ENCODE data around the gene MICOS13.
"Not testable (repeated sequence)": the region's sequence is repeated elsewhere in the genome, so short reads cannot be mapped to it uniquely, and the experiment has no call there.

The MICOS13 gene, protein sequence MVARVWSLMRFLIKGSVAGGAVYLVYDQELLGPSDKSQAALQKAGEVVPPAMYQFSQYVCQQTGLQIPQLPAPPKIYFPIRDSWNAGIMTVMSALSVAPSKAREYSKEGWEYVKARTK

DNA sequence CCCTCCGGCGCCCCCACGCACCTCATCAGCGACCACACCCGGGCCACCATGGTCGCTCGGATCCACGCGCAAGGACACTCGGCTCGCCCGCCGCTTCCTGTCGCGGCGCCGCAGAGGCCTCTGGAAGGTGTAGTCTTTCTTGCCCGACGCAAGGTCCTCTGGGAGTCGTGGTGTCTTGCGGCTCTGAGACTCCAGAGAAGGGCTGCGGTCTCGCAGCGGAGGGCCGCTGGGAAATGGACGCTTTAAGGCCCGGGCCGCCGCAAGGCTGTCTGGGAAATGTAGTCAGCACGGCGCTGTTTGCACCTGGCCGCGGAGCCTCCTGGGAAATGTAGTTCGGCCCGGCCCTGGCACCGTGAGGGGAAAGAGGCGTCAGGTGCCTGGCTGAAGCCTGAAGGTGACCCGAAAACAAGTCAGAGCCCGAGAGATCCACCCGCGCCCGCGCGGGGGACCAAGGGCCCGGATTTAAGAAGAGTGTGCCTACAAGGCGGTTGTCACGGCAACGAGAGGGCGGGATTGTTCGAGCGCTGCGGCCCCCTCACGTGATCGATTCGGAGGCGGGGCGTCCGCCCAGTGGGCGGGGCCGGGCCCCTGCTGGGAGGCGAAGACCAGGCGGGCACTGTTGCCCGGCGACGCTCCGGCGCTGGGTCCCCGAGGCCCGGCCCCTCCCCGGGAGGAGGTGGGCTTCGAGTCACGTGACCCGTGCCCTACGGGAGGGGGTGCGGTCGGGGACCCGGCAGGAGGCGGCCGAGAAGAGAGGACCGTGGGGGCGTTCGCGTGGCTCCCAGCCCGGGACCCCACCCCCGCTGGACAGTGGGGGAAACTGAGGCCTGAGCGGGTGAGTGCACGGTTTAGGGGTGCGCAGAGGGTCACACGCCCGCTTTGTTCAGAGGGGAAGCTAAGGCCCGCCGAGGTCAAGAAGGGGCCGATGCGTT, at the start of gene MICOS13, which contains the start of gene HSD11B1L:
Gene MICOS13 (minus strand): TSS at position 80 of the 932 bp plus-strand sequence. CDS start 30 bp downstream, at position 50.
Gene HSD11B1L (plus strand): TSS at position 591 of the 932 bp plus-strand sequence. CDS start 3,806 bp downstream, outside the sequence.
- DNase-seq, result peak; percentile 96 to 99

DNA sequence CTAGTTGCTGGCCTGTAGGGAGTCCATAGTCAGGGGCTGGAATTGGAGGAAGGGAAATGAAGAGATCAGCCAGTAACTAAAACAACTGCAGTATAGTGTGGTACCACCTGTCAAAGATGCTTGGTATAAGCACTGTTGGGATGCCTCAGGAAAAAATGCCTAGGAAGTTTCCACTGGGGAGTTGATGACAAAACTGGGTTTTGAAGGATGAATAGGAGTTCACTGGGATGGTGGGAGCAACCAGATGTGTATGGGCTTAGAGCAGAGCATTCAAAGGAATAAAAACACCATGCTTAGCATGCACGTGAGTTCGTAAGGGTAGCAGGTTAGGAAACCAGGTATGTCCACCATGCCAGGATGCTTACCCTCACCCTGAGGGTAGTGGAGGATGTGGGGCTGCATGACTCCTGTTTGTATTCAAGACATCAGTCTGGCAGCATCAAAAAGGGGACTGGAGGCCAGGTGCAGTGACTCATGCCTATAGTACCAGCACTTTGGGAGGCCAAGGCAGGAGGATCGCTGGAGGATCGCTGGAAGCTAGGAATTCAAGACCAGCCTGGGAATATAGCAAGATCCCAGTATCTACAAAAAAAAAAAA, 47.2 kb upstream of the MICOS13 start:
- DNase-seq, result no peak

DNA sequence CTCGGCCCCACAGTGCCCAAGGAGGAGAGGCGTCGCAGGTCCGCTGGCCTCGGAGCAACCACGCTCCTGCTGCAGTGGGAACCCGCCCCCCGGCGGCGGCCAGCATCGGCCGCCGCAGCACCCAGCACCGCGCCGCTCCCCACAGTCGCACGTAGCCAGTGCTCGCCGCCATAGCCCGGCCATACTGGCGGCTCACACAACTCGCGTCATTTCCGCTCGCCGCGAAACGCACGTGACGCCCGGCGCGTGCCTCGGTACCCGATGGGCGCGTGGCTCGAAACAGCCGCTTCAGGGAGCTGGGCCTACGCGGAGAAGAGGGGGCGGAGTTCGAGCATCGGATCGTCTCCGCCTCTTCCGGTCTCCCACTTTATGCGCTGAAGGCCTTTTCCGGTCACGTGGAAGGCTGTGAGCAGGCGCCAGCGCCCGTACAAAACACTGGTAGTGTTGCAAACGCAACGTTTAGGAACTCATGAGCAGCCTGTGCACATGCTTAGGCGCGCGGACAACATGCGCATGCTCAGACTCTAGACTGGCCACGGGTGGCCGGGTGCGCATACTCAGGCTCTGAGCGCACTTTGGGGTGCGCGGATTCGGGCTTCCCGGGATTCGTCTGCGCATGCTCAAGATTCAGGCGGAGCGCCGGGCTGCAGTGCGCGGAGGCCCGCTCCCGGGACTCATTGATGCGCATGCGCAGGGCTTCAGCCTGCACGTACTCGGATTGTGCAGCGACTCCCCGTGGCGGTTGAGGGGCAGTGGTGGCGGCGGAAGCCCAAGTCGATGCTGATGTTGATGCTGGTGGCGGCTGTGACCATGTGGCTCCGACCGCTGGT, 39.9 kb upstream of the MICOS13 start, which contains the start of the genes CATSPERD and LONP1:
Gene CATSPERD (plus strand): TSS at position 677 of the 830 bp plus-strand sequence. CDS start 101 bp downstream, at position 778.
Gene LONP1 (minus strand): TSS at position 186 of the 830 bp plus-strand sequence. CDS start 14 bp downstream, at position 172.
- peak; percentile 98 to 99 for DNase-seq

DNA sequence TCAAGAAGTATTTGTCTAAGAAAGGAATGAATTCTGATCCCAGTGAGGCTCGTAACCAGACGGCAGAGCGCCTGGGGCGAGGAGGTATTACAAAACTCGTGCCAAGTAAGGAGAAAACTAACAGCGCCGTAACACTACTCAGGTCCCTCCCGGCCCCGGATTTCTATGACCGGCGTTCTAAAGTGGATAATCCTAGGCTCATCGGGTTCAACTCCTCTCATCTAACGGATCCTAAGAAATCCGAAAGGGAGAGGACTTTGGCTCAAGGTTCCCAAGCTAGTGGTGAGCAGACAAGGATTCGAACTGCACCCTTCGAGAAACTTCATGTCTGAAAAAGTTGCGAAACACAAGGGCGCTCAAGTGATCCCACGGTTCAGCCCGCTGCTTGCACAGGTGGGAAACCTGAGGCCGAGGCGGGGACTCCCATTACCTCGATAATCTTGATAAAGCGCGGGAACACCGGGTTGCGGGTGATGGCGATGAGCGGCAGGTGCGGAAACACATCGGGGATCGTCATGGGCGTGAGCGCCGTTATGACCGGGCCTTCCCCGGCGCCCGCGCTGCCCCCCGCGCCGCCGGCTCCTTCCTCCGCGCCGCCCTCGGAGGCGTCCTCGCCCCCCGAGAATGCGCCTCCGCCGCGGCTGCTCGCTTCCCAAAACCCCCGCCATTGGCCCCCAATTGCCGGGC, 39.1 kb upstream of the MICOS13 start:
- no peak for DNase-seq

DNA sequence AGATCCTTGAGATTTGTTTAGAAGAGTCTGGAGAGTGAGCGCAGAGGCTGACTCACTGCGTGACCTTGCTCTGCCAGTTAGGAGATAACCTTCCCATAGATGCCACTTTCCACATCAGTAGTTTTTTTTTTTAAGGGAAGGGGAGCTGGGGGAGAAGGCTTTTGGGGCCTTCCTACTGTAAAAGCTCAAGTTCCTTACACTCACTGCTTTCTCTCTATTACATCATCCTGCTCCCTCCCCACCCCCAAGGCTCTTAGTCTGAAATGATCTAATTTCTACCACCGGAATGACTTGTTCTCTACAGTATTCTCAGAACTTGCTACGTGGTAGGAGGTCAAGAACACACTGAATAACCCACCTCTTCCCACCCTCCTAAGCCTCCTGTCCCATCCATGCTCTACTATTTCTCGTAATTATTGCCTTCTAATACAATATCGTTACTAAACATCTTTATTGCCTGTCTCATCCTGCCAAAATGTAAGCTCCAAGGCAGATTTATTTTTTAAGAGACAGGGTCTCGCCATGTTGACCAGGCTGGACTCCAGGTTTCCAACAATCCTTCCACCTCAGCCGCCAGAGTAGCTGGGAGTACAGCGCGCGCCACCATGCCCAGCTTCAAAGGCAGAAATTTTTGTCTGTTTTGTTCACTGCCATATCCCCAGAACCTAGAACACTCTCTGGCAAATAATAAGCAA, 38.4 kb upstream of the MICOS13 start:
- no peak for DNase-seq

DNA sequence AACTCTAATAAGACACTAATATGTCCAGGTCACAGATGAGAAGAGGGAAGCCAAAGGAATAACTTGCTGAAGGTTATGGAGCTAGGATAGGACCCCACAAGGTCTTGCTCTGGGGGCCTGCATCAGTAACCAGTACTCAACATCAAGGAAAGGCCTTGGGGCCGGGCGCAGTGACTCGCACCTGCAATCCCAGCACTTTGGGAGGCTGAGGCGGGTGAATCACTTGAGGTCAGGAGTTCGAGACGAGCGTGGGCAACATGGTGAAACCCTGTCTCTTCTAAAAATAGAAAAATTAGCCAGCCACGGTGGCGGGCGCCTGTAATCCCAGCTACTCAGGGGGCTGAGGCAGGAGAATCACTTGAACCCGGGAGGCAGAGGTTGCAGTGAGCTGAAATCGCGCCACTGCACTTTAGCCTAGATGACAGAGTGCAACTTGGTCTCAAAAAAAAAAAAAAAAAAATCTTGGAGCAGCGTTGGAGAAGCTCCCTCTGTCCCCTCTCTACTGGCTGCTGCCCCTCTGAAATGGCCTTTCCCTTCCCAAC, 37.8 kb upstream of the MICOS13 start:
- DNase-seq, result no peak

DNA sequence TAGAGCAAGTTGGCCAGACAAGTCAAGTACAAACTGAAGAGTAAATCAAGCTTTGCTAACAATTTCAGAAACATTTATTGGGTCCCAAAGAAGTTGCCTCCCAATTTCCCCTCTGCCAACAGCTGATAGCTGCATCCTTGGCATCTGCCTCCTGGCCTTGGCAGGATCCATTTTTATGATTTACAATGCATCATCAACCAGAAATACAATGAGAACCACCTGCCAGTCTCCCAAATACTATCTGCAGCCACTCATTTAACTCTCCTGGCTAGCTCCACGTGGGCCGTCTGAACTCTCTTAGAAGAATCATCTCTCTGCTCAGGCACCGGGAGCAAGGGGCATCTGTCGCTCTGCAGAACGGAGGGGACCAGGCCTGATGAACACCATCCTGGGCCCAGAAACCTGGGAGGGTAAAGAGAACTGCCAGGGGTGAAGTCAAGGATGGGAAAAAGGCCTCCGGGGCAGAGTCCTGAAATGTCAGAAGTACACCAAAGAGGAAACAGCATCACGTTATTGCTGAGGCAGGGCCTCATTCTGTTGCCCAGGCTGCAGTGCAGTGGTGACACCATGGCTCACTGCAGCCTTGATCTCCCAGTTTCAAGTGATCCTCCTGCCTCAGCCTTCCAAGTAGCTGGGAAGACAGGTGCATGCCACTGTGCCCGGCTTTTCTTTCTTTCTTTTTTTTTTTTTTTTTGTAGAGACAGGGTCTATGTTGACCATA, 37.1 kb upstream of the MICOS13 start:
- no peak for DNase-seq

DNA sequence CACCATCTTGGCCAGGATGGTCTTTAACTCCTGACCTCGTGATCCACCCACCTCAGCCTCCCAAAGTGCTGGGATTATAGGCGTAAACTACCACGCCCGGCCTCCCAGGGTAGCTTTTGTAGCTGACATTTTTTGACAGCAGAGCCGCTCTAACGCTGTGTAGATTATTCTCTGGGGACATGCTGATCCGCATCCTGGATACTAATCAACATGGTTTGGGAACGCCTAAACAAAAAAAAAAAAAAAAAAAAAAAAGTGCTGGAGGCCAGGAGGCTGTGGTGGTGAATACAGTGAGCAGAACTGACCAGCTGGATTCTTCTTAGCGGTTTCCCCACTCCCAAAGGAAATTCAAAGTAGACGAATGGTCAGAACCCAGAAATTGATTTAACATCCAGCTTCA, 34.5 kb upstream of the MICOS13 start:
- no peak for DNase-seq

DNA sequence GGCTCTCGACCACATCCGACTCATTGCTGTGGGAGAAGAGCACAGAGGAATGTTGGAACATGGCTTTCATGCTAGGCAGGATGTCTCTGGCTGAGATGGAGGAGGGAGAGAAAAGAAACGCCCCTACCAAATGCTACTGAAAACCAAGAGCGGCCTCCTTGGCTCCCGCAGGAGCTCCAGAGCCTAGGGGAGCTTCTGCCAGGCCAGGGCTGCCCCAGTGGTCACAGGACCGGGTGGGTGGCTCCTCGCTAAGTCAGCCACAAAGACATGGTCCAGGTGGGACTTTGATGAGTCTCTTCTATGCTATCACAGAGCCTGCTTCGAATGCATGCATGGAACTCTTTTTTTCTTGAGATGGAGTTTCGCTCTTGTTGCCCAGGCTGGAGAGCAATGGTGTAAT, 32.9 kb upstream of the MICOS13 start:
- DNase-seq, result no peak

DNA sequence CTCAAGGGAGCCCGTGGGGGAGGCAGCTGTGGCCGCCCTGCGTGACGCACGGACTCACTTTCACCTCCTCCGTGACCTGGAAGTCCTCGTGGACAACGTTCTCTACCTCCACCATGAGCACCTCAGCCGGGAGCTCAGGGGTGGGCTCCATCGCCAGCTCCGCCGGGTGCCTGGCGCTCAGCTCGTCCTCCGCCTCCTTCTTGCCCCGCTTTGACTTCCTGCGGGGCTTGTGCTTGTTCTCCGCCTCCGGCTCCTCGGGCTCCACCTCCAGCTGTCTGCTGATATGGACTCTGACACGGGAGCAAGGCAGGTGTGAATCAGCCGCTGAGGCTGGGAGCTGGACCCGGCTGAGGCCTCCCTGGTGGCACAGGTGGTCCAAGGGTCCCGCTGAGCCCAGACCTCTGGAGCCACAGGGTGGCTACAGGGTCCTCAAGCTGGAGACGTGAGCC, 31.4 kb upstream of the MICOS13 start:
- DNase-seq, result no peak

DNA sequence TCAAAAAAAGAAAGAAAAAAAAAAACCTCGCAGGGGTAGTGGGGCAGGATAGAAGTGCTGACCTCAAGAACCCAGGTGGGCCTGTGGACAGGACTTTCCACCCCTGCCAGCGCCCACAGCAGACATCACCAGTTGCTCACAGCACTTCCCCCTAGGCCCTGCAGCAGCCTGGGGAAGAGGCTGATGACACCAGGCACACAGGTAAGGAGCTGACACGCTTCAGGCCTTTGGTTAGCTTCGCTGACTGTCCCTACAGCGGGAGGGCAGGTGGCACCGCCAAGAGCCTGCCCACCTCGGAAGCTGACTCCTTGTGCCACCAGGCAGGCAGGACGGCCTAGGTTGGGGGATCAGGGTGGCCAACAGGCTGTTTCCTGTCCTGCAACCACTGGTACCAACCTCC, 30.7 kb upstream of the MICOS13 start:
- no peak for DNase-seq

DNA sequence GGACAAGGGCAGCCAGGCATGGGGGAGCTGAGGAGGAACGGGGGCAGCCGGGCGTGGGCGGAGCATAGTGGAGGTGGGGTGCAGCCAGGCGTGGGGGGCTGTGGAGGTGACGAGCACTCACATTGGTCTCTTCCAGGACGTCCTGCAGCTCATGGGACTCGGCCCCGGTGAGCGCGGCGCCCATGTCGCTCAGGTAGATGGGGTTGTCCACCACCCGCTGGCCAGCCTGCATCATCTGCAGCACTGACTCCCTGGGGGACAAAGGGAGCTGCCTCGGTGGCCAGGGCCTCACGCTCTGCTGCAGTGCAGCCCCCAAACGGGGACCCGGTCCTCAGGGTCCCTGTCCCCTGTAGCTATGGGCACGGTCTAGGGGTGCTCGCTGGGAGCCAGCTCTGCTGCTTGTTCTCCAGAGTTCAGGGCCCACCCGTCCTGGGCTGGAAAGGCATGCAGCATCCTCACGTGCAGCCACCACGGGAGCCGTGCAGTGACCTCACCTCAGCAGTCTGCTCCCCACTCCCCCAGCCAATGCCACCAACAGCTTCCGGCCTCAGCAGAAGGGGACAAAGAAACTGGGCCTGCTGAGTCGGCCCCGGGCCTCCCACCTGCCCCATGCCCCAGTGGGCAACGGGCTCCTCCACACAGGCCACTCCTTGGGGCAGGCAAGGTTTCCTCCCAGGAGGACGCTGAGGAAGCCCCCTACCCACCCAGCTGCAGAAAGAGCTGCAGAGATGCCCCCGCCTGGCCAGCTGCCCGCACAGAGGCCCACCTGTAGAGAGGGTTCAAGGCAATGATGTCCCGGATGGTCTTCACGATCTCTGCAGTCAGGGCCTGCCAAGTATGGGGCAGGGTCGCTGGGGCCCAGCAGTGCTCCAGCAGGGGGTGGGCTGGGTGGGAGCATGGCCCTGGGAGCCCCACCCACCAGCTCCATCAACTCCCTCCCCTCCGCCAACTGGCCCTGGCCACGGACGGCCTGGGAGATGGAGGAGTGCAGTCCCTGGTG, 27.6 kb upstream of the MICOS13 start:
- no peak for DNase-seq

DNA sequence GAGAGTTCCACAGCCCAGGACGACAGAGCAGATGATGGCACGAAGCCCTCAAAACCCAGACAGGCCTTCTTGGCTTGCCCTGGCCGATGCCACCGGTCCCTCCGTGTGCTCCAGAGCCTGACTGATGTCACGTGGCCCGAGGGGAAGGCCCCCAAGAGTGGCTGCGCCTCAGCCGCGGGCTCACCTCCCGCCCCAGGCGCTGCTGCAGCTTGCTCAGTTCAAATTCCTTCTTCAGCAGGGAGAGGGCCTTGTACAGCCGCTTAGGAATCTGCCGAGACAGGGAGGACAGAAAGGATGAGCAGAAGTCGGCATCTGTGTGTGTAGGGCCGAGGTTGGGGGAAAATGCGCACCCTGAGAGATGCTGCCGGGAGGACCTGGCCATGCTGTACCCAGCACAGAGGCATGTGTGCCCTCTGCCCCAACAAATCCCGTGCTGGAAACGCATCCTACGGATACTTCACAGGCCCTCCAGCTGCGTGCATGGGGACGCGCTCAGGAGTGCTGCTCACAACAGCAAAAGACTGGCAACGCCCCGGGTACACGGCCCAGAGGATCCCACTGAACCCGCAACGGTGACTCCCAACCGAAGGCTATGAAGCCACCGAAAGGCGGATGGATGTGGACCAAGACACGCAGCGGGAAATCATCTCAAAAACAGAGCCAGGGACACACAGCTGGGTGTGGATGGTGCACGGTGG, 26.7 kb upstream of the MICOS13 start:
- no peak for DNase-seq

DNA sequence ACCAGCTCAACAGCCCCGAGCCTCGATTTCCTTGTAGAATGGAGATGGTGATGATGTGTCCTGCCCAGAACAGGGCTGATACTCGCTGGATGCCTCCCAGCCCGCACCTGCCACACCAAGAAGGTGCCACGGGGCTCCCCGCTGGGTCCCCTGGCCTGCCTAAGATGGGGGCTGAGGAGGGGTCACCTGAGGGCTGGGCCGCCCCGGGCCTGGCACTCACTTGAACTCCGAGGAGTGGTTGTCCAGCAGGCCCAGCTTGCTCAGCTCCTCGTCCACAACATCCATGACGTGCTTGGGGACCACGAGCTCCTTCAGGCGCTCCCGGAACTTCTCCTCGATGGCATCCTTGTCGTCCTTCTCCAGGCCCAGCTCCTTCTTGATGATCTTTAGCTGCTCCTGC, 25.2 kb upstream of the MICOS13 start:
- no peak for DNase-seq

DNA sequence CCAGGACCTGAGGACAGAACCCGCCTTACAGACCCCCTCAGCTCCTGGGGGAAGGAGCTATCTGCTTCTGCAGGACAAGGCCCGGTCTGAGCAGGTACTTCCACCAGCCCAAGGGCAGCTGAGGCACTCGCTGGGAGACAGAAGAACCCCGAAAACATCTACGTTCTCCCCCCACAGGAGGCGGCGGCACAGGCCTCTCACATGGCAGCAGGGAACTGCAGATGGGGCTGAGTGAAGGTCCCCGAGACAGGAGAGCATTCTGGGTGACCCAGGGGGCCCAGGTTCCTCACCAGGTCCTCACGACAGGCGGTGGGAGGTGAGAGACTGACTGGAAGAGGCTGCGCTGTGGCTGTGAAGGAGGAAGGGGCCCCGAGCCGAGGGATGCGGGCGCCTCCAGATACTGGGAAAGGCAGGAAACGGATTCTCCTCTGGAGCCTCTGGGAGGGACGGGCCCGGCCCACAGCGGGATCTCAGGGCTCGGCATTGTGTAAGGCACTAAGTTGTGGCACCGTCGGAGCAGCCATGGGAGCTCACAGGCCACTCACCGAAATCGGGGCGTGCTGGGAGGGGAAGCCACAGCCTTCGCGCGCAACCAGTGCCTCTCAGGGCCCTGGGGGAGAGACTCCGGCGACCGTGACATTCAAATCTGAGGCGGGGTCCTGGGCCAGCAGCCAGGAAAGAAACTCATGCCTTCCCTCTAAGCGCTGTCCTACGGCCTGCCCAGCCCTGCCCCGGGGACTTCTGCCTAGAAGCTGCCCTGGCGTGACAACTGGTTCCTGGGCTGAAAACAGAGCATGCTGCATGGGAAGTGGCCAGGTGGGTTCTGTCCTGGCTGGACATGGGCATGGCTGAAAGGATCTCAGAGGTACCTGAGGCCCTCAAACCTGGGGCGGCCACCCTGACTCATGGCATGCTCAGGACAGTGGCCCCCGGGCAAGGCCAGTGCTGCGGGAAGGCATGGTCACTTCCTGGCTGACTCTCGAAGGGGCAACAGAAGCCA, 23.8 kb upstream of the MICOS13 start:
- DNase-seq, result no peak

DNA sequence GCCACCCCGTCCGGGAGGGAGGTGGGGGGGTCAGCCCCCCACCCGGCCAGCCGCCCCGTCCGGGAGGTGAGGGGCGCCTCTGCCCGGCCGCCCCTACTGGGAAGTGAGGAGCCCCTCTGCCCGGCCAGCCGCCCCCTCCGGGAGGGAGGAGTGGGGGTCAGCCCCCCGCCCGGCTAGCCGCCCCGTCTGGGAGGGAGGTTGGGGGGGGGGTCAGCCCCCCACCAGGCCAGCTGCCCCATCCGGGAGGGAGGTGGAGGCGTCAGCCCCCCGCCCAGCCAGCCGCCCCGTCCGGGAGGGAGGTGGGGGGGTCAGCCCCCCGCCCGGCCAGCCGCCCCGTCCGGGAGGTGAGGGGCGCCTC, 21.7 kb upstream of the MICOS13 start:
- DNase-seq, result not testable (repeated sequence)

DNA sequence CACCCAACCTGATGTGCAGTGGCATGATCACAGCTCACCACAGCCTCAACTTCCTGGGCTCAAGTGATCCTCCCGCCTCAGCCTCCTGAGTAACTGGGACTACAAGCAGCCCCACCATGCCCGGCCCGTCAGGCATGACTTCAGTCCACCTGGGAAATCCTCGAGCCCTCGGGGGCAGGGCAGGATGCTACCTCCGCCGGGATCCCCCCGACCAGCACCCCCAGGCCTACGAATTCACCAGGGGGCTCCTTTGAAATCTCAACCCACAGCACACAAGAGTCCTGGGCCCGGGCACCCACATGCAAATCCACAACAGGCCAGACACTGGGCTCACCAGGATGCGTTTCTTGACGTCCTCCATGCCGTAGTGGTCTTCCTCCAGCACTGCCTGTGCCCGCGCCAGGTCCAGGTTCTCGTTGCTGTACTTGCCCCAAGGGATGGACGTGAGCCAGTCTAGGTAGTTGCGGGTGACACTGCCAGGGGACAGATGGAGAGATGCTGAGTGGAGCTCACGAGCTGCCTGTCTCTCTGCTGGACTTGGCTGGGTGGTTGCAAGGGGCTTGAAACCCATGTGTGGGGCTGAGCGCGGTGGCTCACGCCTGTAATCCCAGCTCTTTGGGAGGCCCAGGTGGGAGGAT, 20.3 kb upstream of the MICOS13 start:
- DNase-seq, result no peak
